Esophagus (tissue), 2 donors: ENCODE data around the gene PGR. TPM values are rescaled to one million over a fixed set of nuclear protein-coding genes. Genes with fewer than 3 reads are reported as not detected.

Experiments used
- H3K27ac ChIP-seq, 2 donors: one replicate each; pipeline ENCODE4 v1.5.1; 2013; ENCODE audit warnings: low read depth in 2 of 2, mild to moderate bottlenecking in 2 of 2, inconsistent platforms in 1 of 2, low read length in 1 of 2, moderate library complexity in 1 of 2
- H3K27me3 ChIP-seq, 2 donors: one replicate each; pipeline ENCODE4 v1.6.1; 2013; ENCODE audit warnings: low read length in 2 of 2, control low read depth in 1 of 2, mild to moderate bottlenecking in 1 of 2; ENCODE audit not compliant: insufficient read depth in 2 of 2, control insufficient read depth in 1 of 2
- H3K36me3 ChIP-seq, 2 donors: one replicate each; pipeline ENCODE4 v1.6.1; 2013; ENCODE audit warnings: low read length in 1 of 2; ENCODE audit not compliant: control insufficient read depth in 2 of 2, insufficient read depth in 2 of 2
- H3K4me1 ChIP-seq, 2 donors: one replicate each; pipeline ENCODE4 v1.6.1; 2013; ENCODE audit warnings: low read length in 1 of 2; ENCODE audit not compliant: control insufficient read depth in 2 of 2, insufficient read depth in 2 of 2
- H3K4me3 ChIP-seq, 2 donors: one replicate each; pipeline ENCODE4 v1.5.1; 2013; ENCODE audit warnings: low read length in 2 of 2, mild to moderate bottlenecking in 2 of 2, low read depth in 1 of 2, moderate library complexity in 1 of 2
- H3K9me3 ChIP-seq, 2 donors: one replicate each; pipeline ENCODE4 v1.6.1; 2013; ENCODE audit warnings: mild to moderate bottlenecking in 2 of 2, low read depth in 1 of 2, low read length in 1 of 2, moderate library complexity in 1 of 2; ENCODE audit not compliant: control insufficient read depth in 2 of 2, insufficient read depth in 1 of 2
- WGBS, 2 donors: extraction: QIAGEN DNeasy Blood & Tissue Kit; methylation state at CpG; one replicate each; pipeline ENCODE4 v1.1.7; 2013; 5-methylcytosine and 5-hydroxymethylcytosine counted together
- polyA plus RNA-seq, 2 donors: library from polyadenylated mRNA; stranded (reverse); fragments of 200-250 nt; gene quantifications; one replicate each; pipeline ENCODE4 v1.2.3, GENCODE V29; 2013
- donor health status: healthy with polysubstance abuse.
- donor health status: Bipolar disorder and iron deficiency.

The PGR gene
- polyA plus RNA-seq, 2 donors = 0.04 to 0.12 TPM

GRCh38 chr11:101090679-101091270 lies 38.8 kb downstream of the PGR start:
- Histone ChIP-seq H3K4me3 (no peak overlapping the region), H3K4me1 (no peaks in the 10 kb centered on the region), H3K36me3 (no peaks in the 10 kb centered on the region), H3K9me3 (no peaks in the 10 kb centered on the region), H3K27ac (no peak overlapping the region), H3K27me3 (no peaks in the 10 kb centered on the region)
- WGBS, 2 donors = 51 to 59% methylated on average over 5 of the region's 5 CpGs

GRCh38 chr11:101083335-101083734 lies 46.3 kb downstream of the PGR start:
- Histone ChIP-seq H3K27ac (no peak overlapping the region), H3K4me3 (no peak overlapping the region), H3K9me3 (peaks cover 0 to 3% of the 10 kb centered on the region in 2 donors), H3K36me3 (no peaks in the 10 kb centered on the region), H3K27me3 (no peaks in the 10 kb centered on the region), H3K4me1 (no peaks in the 10 kb centered on the region)
- 88 to 89% methylated on average over 1 of the region's 1 CpG for WGBS, 2 donors

GRCh38 chr11:101082813-101083212 lies 46.8 kb downstream of the PGR start:
- H3K4me3 ChIP-seq = no peak overlapping the region
- H3K4me1 ChIP-seq = no peaks in the 10 kb centered on the region
- no peaks in the 10 kb centered on the region for H3K36me3 ChIP-seq
- peaks cover 0 to 3% of the 10 kb centered on the region in 2 donors for H3K9me3 ChIP-seq
- H3K27ac ChIP-seq = no peak overlapping the region
- no peaks in the 10 kb centered on the region for H3K27me3 ChIP-seq

- Histone ChIP-seq H3K4me1 (no peaks in the 10 kb centered on the region), H3K4me3 (no peak overlapping the region), H3K36me3 (no peaks in the 10 kb centered on the region), H3K27ac (no peak overlapping the region), H3K9me3 (no peaks in the 10 kb centered on the region), H3K27me3 (no peaks in the 10 kb centered on the region)
- 47 to 48% methylated on average over 3 of the region's 3 CpGs for WGBS, 2 donors
Measured at GRCh38 chr11:101063706-101064105, 65.9 kb downstream of the PGR start.

- no peak overlapping the region for H3K27ac ChIP-seq
- H3K27me3 ChIP-seq = no peaks in the 10 kb centered on the region
- H3K9me3 ChIP-seq = no peaks in the 10 kb centered on the region
- no peak overlapping the region for H3K4me3 ChIP-seq
- 64 to 68% methylated on average over 2 of the region's 2 CpGs for WGBS, 2 donors
- H3K4me1 ChIP-seq = no peaks in the 10 kb centered on the region
- H3K36me3 ChIP-seq = no peaks in the 10 kb centered on the region
Measured at GRCh38 chr11:101061606-101062005, 68.0 kb downstream of the PGR start.

- H3K36me3 ChIP-seq = no peaks in the 10 kb centered on the region
- H3K27ac ChIP-seq = no peak overlapping the region
- WGBS, 2 donors = 73 to 76% methylated on average over 4 of the region's 4 CpGs
- H3K9me3 ChIP-seq = no peaks in the 10 kb centered on the region
- H3K4me3 ChIP-seq = no peak overlapping the region
- no peaks in the 10 kb centered on the region for H3K27me3 ChIP-seq
- no peaks in the 10 kb centered on the region for H3K4me1 ChIP-seq
Measured at GRCh38 chr11:101059331-101059730, 70.3 kb downstream of the PGR start.

- Histone ChIP-seq H3K27me3 (no peaks in the 10 kb centered on the region), H3K4me3 (no peak overlapping the region), H3K27ac (no peak overlapping the region), H3K4me1 (no peaks in the 10 kb centered on the region), H3K9me3 (no peaks in the 10 kb centered on the region), H3K36me3 (no peaks in the 10 kb centered on the region)
- 83 to 88% methylated on average over 1 of the region's 1 CpG for WGBS, 2 donors
Measured at GRCh38 chr11:101053492-101053891, 76.1 kb downstream of the PGR start.

GRCh38 chr11:101051677-101052076 lies 77.9 kb downstream of the PGR start:
- no peaks in the 10 kb centered on the region for H3K4me1 ChIP-seq
- WGBS, 2 donors = 63 to 84% methylated on average over 2 of the region's 2 CpGs

GRCh38 chr11:101049813-101050212 lies 79.8 kb downstream of the PGR start:
- Histone ChIP-seq H3K27me3 (no peaks in the 10 kb centered on the region), H3K36me3 (no peaks in the 10 kb centered on the region), H3K9me3 (no peaks in the 10 kb centered on the region), H3K4me3 (no peak overlapping the region), H3K27ac (no peak overlapping the region), H3K4me1 (no peaks in the 10 kb centered on the region)
- 78 to 88% methylated on average over 2 of the region's 2 CpGs for WGBS, 2 donors

More at GRCh38 chr11:101051677-101052076, 77.9 kb downstream of the PGR start:
- H3K27ac ChIP-seq = no peak overlapping the region
- no peaks in the 10 kb centered on the region for H3K9me3 ChIP-seq
- H3K4me3 ChIP-seq = no peak overlapping the region
- no peaks in the 10 kb centered on the region for H3K27me3 ChIP-seq
- H3K36me3 ChIP-seq = no peaks in the 10 kb centered on the region

- 37 to 43% methylated on average over 4 of the region's 4 CpGs for WGBS, 2 donors
- Histone ChIP-seq H3K27me3 (no peaks in the 10 kb centered on the region), H3K36me3 (no peaks in the 10 kb centered on the region), H3K4me1 (no peaks in the 10 kb centered on the region), H3K4me3 (no peak overlapping the region), H3K27ac (no peak overlapping the region), H3K9me3 (no peaks in the 10 kb centered on the region)
Measured at GRCh38 chr11:101049123-101049522, 80.5 kb downstream of the PGR start.
